ENCODE measurements around the gene RAB9A. TPM values are rescaled to one million over a fixed set of nuclear protein-coding genes. Genes with fewer than 3 reads are reported as not detected.

The RAB9A gene
- total and polyA plus RNA-seq, 2 of the 8 experiments (the other 6 are each of a cell fraction or from before 2014, with no cell fraction given) = 21.8 to 34.0 TPM

- Histone ChIP-seq H3K79me2 (ENCODE audit: control insufficient read depth in 1 of 2, insufficient read depth in 2 of 2, low read length in 2 of 2) (no peaks in the 10 kb centered on the region; a peak in 1 of 4 replicates), H2BK120ac (replicated peaks; ENCODE audit: low read depth, low read length) (no peak overlapping the region), H3K4me1 (replicated peaks in 1 of 4; ENCODE audit: control insufficient read depth in 3 of 4, insufficient read depth in 4 of 4, low read length in 3 of 4) (no peaks in the 10 kb centered on the region), H3K36me3 (ENCODE audit: control insufficient read depth in 2 of 4, insufficient read depth in 4 of 4, low read length in 3 of 4) (peaks cover 0 to 28% (median under 1%) of the 10 kb centered on the region in 4 experiments; a peak in 4 of 8 replicates), H3K9ac (replicated peaks in 1 of 4; ENCODE audit: extremely low read depth in 1 of 4, low read depth in 3 of 4, low read length in 3 of 4) (no peak overlapping the region), H3K23ac (ENCODE audit: insufficient read length) (no peak overlapping the region), H3K23me2 (ENCODE audit: low read depth, low read length) (no peaks in the 10 kb centered on the region), H3K56ac (replicated peaks; ENCODE audit: insufficient read length, low read depth, low read length) (no peak overlapping the region), H3K4me2 (ENCODE audit: insufficient read depth in 1 of 2, low read depth in 2 of 2, low read length in 2 of 2) (no peak overlapping the region), H2BK20ac (ENCODE audit: low read length) (no peak overlapping the region), H2AFZ (ENCODE audit: low read length) (no peak overlapping the region), H4K91ac (replicated peaks; ENCODE audit: insufficient read length, low read length) (no peak overlapping the region), H3K27me3 (replicated peaks in 1 of 4; ENCODE audit: control insufficient read depth in 3 of 4, extremely low read depth in 1 of 4, insufficient read depth in 3 of 4, low read length in 3 of 4) (no peaks in the 10 kb centered on the region), H2AK5ac (ENCODE audit: low read depth, low read length) (no peak overlapping the region), H3K79me1 (ENCODE audit: low read depth, low read length) (no peaks in the 10 kb centered on the region; the same call in 1 of the 2 replicates), H2BK5ac (ENCODE audit: low read depth, low read length) (no peak overlapping the region), H4K20me1 (replicated peaks in 1 of 2; ENCODE audit: control insufficient read depth in 1 of 2, insufficient read depth in 2 of 2, low read length in 2 of 2) (peaks cover 0 to 2% of the 10 kb centered on the region in 2 experiments), H3K14ac (ENCODE audit: insufficient read length) (no peak overlapping the region), H3K4me3 (ENCODE audit: extremely low read depth in 1 of 4, insufficient read depth in 2 of 4, low read depth in 3 of 4, low read length in 4 of 4) (no peak overlapping the region), H3K27ac (ENCODE audit: low read depth, low read length) (no peak overlapping the region), H4K5ac (ENCODE audit: insufficient read length, low read depth, low read length) (no peak overlapping the region), H4K8ac (ENCODE audit: extremely low read depth, insufficient read depth, low read length) (no peak overlapping the region), H2BK15ac (ENCODE audit: low read length) (no peak overlapping the region), H2BK12ac (ENCODE audit: low read depth, low read length) (no peak overlapping the region), H3K4ac (replicated peaks; ENCODE audit: insufficient read length, low read depth, low read length) (no peak overlapping the region), H3K9me3 (ENCODE audit: insufficient read depth in 2 of 2, low read depth in 1 of 2, low read length in 1 of 2) (no peaks in the 10 kb centered on the region), H3K18ac (ENCODE audit: extremely low read depth, low read length) (no peak overlapping the region)
- ChIA-PET CTCF (ENCODE audit: partially characterized antibody) (no interaction called here), POLR2A (ENCODE audit: partially characterized antibody) (interaction anchor here (2.0 kb wide), 1 partner anchor 18 kb away, joined by 8 read pairs; the partner anchor contains the start of genes OFD1 and TRAPPC2)
- no peak for DNase-seq (ENCODE audit: low read depth in 1 of 2, low spot score in 2 of 2)
- WGBS, 2 experiments (ENCODE audit: extremely low coverage in 1 of 2, insufficient coverage in 1 of 2, insufficient read length in 1 of 2, insufficient replicate concordance in 2 of 2, low coverage in 1 of 2, low lambda C conversion rate in 2 of 2, missing lambda C conversion rate in 1 of 2) = 94% methylated on average over 6 of the region's 6 CpGs; no CpG with 5 or more reads in 1 of the 2 experiments
- no peak for FAIRE-seq
- TF ChIP-seq GABPA (IDR thresholded peaks at IDR 0.05; ENCODE audit: borderline replicate concordance, insufficient read depth, low read length) (no peak), BRCA1 (IDR thresholded peaks at IDR 0.05; ENCODE audit: low read depth, low read length) (no peak), CBX5 (IDR thresholded peaks at IDR 0.05; ENCODE audit: low read depth, low read length) (no peak), EZH2 (IDR thresholded peaks at IDR 0.05; ENCODE audit: low read depth, low read length, severe bottlenecking) (no peak), CTCF (IDR thresholded peaks at IDR 0.05; ENCODE audit: control extremely low read depth in 1 of 3, insufficient read depth in 1 of 3, low read depth in 1 of 3, low read length in 3 of 3) (no peak), FOSL1 (IDR thresholded peaks at IDR 0.05; ENCODE audit: insufficient read depth, low read depth, low read length) (no peak), ZNF274 (IDR thresholded peaks at IDR 0.05; ENCODE audit: borderline replicate concordance, extremely low read depth, low read length) (no peak), TBP (IDR thresholded peaks at IDR 0.05; ENCODE audit: low read depth, low read length) (no peak), RBBP5 (IDR thresholded peaks at IDR 0.05; ENCODE audit: borderline replicate concordance, low read depth, low read length) (no peak), KDM5A (IDR thresholded peaks at IDR 0.05; ENCODE audit: low read length) (no peak), NANOG (IDR thresholded peaks at IDR 0.05; ENCODE audit: insufficient read depth, low read depth, low read length, poor library complexity, severe bottlenecking) (no peak), CHD1 (IDR thresholded peaks at IDR 0.05; ENCODE audit: low read depth, low read length) (no peak)
Observed at GRCh38 chrX:13716905-13717304, 28.0 kb downstream of the RAB9A start.

All from H1 (cell line).